HG02588 (cell line): ENCODE measurements around the gene ZNF530.

Experiments used
- ATAC-seq: cut with Tn5 transposase; IDR thresholded peaks from one replicate; pipeline ENCODE4 v1.9.1; 2021; ENCODE audit warnings: mild to moderate bottlenecking, moderate library complexity; ENCODE audit not compliant: unreplicated experiment

ZNF530 gene

GRCh38 chr19:57599761-57600383 lies at the start of gene ZNF530:
Gene ZNF530 (plus strand): TSS chr19:57599885. CDS start chr19:57604346, 4,461 bp downstream.
- ATAC-seq, result peak; percentile 86

GRCh38 chr19:57552432-57552831 lies 47.3 kb upstream of the ZNF530 start:
- no peak for ATAC-seq

GRCh38 chr19:57557659-57558058 lies 42.0 kb upstream of the ZNF530 start:
- no peak for ATAC-seq

- ATAC-seq, result no peak
Measured at GRCh38 chr19:57558525-57558924, 41.2 kb upstream of the ZNF530 start.

GRCh38 chr19:57559008-57559403 lies 40.7 kb upstream of the ZNF530 start:
- ATAC-seq, result no peak

- ATAC-seq, result peak; percentile 96
Measured at GRCh38 chr19:57559404-57560025, 40.2 kb upstream of the ZNF530 start, which contains the start of gene ZNF550. Gene ZNF550 (minus strand): TSS chr19:57559863. CDS start chr19:57559682, 181 bp downstream.

GRCh38 chr19:57560049-57560491 lies 39.6 kb upstream of the ZNF530 start:
- no peak for ATAC-seq

- no peak for ATAC-seq
Measured at GRCh38 chr19:57563547-57563946, 36.1 kb upstream of the ZNF530 start.

- ATAC-seq, result no peak
Measured at GRCh38 chr19:57566396-57567265, 33.1 kb upstream of the ZNF530 start.

GRCh38 chr19:57570707-57571106 lies 29.0 kb upstream of the ZNF530 start:
- no peak for ATAC-seq

- no peak for ATAC-seq
Measured at GRCh38 chr19:57572415-57572947, 27.2 kb upstream of the ZNF530 start.

- ATAC-seq, result no peak
Measured at GRCh38 chr19:57576661-57577060, 23.0 kb upstream of the ZNF530 start.

- peak; percentile 93 for ATAC-seq
Measured at GRCh38 chr19:57578487-57579205, 21.0 kb upstream of the ZNF530 start, which contains the start of gene ZNF416. Gene ZNF416 (minus strand): TSS chr19:57578911. CDS start chr19:57578704, 207 bp downstream.

- no peak for ATAC-seq
Measured at GRCh38 chr19:57583104-57583520, 16.6 kb upstream of the ZNF530 start.

- peak; percentile 74 for ATAC-seq
Measured at GRCh38 chr19:57583521-57584416, 15.9 kb upstream of the ZNF530 start, which contains the start of gene ZIK1. Gene ZIK1 (plus strand): TSS chr19:57584145. CDS start chr19:57584357, 212 bp downstream.

- ATAC-seq, result no peak
Measured at GRCh38 chr19:57587529-57587928, 12.2 kb upstream of the ZNF530 start.

- ATAC-seq, result no peak
Measured at GRCh38 chr19:57599377-57599760, 316 bp upstream of the ZNF530 start.

- ATAC-seq, result no peak
Measured at GRCh38 chr19:57606931-57607330, 7.2 kb downstream of the ZNF530 start.

- no peak for ATAC-seq
Measured at GRCh38 chr19:57611113-57611512, 11.4 kb downstream of the ZNF530 start.
